Caco-2 (cell line): Measurements from ENCODE around the gene THEMIS2. TPM values are rescaled to one million over a fixed set of nuclear protein-coding genes. Genes with fewer than 3 reads are reported as not detected.

Source experiments
- BruUV-seq: library from RNA; stranded (reverse); fragments of 400-500 nt; replicated peaks from 2 replicates; lab custom pipeline; 2021; lab: Mats Ljungman, UMichigan
- CTCF ChIA-PET: fragments of 300-600 bp; sonication (Branson Sonifier 250); formaldehyde crosslinking; loops from one replicate; lab custom pipeline; 2022; ENCODE audit warnings: antibody characterized with exemption; lab: Charles Lee
- POLR2A ChIA-PET: fragments of 300-600 bp; sonication (Branson Sonifier 250); formaldehyde crosslinking; loops from one replicate; lab custom pipeline; 2022; ENCODE audit warnings: antibody characterized with exemption; lab: Charles Lee
- DNase-seq, 2 experiments: peaks; one replicate each; pipeline versions ENCODE4 v3.0.0 to v3.0.0-alpha.2; 2020 to 2022
- H3K27me3 ChIP-seq: replicated peaks from 2 replicates; pipeline ENCODE4 v1.6.0; 2011; ENCODE audit warnings: low read length; ENCODE audit not compliant: control insufficient read depth, insufficient read depth
- H3K36me3 ChIP-seq: 2 replicates; pipeline ENCODE4 v1.5.1; 2011; ENCODE audit warnings: low read length; ENCODE audit not compliant: control insufficient read depth, insufficient read depth
- H3K4me1 ChIP-seq: fragments of 250-450 bp; sonication (Bioruptor Pico); 2 replicates; pipeline ENCODE4 v1.5.1; 2020; ENCODE audit warnings: mild to moderate bottlenecking
- H3K4me3 ChIP-seq: 2 replicates; pipeline ENCODE4 v1.5.1; 2011; ENCODE audit warnings: low read depth, mild to moderate bottlenecking, control low read depth, low read length
- H3K9me3 ChIP-seq: fragments of 250-450 bp; sonication (Bioruptor Pico); 2 replicates; pipeline ENCODE4 v1.5.1; 2020; ENCODE audit warnings: mild to moderate bottlenecking, moderate library complexity
- H3K27ac Mint-ChIP-seq: one replicate; pipeline ENCODE4 v1.8.0; 2022; ENCODE audit warnings: mixed read lengths; ENCODE audit not compliant: unreplicated experiment
- H3K27me3 Mint-ChIP-seq: one replicate; pipeline ENCODE4 v1.8.0; 2022; ENCODE audit warnings: mixed read lengths; ENCODE audit not compliant: insufficient read depth, unreplicated experiment
- H3K36me3 Mint-ChIP-seq: one replicate; pipeline ENCODE4 v1.8.0; 2022; ENCODE audit warnings: mild to moderate bottlenecking, mixed read lengths; ENCODE audit not compliant: insufficient read depth, unreplicated experiment
- H3K4me1 Mint-ChIP-seq: one replicate; pipeline ENCODE4 v1.8.0; 2022; ENCODE audit warnings: low read depth, mixed read lengths; ENCODE audit not compliant: unreplicated experiment
- H3K4me3 Mint-ChIP-seq: one replicate; pipeline ENCODE4 v1.8.0; 2022; ENCODE audit warnings: mild to moderate bottlenecking, moderate library complexity, mixed read lengths; ENCODE audit not compliant: unreplicated experiment
- H3K9me3 Mint-ChIP-seq: one replicate; pipeline ENCODE4 v1.8.0; 2022; ENCODE audit warnings: mixed read lengths; ENCODE audit not compliant: unreplicated experiment
- CTCF ChIP-seq, 2 experiments: fragments of 200-600 bp in 1 of 2; IDR thresholded peaks; 1 replicate in 1 of 2; 2 replicates in 1 of 2; pipeline versions ENCODE4 v1.5.1 to v1.8.0; 2011 to 2022; ENCODE audit warnings: antibody characterized with exemption in 1 of 2, control low read depth in 1 of 2, inconsistent platforms in 1 of 2, low read depth in 1 of 2, low read length in 1 of 2, mild to moderate bottlenecking in 1 of 2, moderate library complexity in 1 of 2; ENCODE audit not compliant: insufficient read depth in 1 of 2, severe bottlenecking in 1 of 2, unreplicated experiment in 1 of 2
- intact Hi-C: fragments of 100-400 bp; cut with micrococcal nuclease; formaldehyde crosslinking; loops from one replicate; pipeline ENCODE4 v1.10.0; 2022; ENCODE audit not compliant: unreplicated experiment
- total RNA-seq: library from RNA; stranded (reverse); gene quantifications from 2 replicates; pipeline ENCODE4 v1.2.3, GENCODE V29; 2022

Gene THEMIS2
- total RNA-seq, 1 experiment from 2014 or later = 0.59 TPM

GRCh38 chr1:27912429-27912828 is 40.1 kb downstream of the THEMIS2 start:
- intact Hi-C loops = no loop called here
- Histone ChIP-seq H3K9me3 (no peaks in the 10 kb centered on the region), H3K27me3 (no peaks in the 10 kb centered on the region), H3K36me3 (no peaks in the 10 kb centered on the region; the same call in 1 of the 2 replicates), H3K4me1 (no peaks in the 10 kb centered on the region), H3K4me3 (no peak overlapping the region)
- no peak for TF ChIP-seq CTCF (IDR thresholded peaks at IDR 0.05; ENCODE audit: insufficient read depth in 1 of 2, low read depth in 1 of 2, low read length in 1 of 2, severe bottlenecking in 1 of 2, unreplicated experiment in 1 of 2)
- H3K36me3 Mint-ChIP-seq = peaks cover 44% of the 10 kb centered on the region
- POLR2A ChIA-PET = no interaction called here
- H3K4me3 Mint-ChIP-seq = no peak overlapping the region
- DNase-seq = no peak
- CTCF ChIA-PET = no interaction called here
- BruUV-seq = TSS peak; percentile 9
- no peaks in the 10 kb centered on the region for H3K4me1 Mint-ChIP-seq
- no peaks in the 10 kb centered on the region for H3K9me3 Mint-ChIP-seq
- H3K27me3 Mint-ChIP-seq = no peaks in the 10 kb centered on the region
- H3K27ac Mint-ChIP-seq = no peak overlapping the region

- DNase-seq = no peak
- Mint-ChIP-seq H3K27ac (peak overlapping the region; percentile 91), H3K36me3 (peaks cover 26% of the 10 kb centered on the region), H3K9me3 (no peaks in the 10 kb centered on the region), H3K27me3 (no peaks in the 10 kb centered on the region), H3K4me3 (peak overlapping the region; percentile 93), H3K4me1 (no peaks in the 10 kb centered on the region)
- ChIA-PET POLR2A (no interaction called here), CTCF (no interaction called here)
- no peaks in the 10 kb centered on the region for H3K4me1 ChIP-seq
- no peaks in the 10 kb centered on the region for H3K27me3 ChIP-seq
- no peaks in the 10 kb centered on the region; the same call in 1 of the 2 replicates for H3K36me3 ChIP-seq
- intact Hi-C loops = no loop called here
- no peaks in the 10 kb centered on the region for H3K9me3 ChIP-seq
- TSS peak; percentile 99 for BruUV-seq
- no peak for TF ChIP-seq CTCF (IDR thresholded peaks at IDR 0.05; ENCODE audit: insufficient read depth in 1 of 2, low read depth in 1 of 2, low read length in 1 of 2, severe bottlenecking in 1 of 2, unreplicated experiment in 1 of 2)
- H3K4me3 ChIP-seq = peak overlapping the region; percentile 41
These were observed 42.8 kb downstream of the THEMIS2 start for GRCh38 chr1:27915082-27915575.

- H3K36me3 ChIP-seq = no peaks in the 10 kb centered on the region
- H3K4me1 Mint-ChIP-seq = no peaks in the 10 kb centered on the region
- H3K36me3 Mint-ChIP-seq = no peaks in the 10 kb centered on the region
- CTCF ChIA-PET = no interaction called here
- intact Hi-C loops = no loop called here
- H3K27me3 ChIP-seq = no peaks in the 10 kb centered on the region
- no peak overlapping the region for H3K4me3 ChIP-seq
- no peak for TF ChIP-seq CTCF (IDR thresholded peaks at IDR 0.05; ENCODE audit: insufficient read depth in 1 of 2, low read depth in 1 of 2, low read length in 1 of 2, severe bottlenecking in 1 of 2, unreplicated experiment in 1 of 2)
- no peak overlapping the region for H3K4me3 Mint-ChIP-seq
- POLR2A ChIA-PET = no interaction called here
- no TSS peak for BruUV-seq
- no peaks in the 10 kb centered on the region for H3K9me3 ChIP-seq
- H3K27me3 Mint-ChIP-seq = no peaks in the 10 kb centered on the region
- no peak for DNase-seq
- H3K9me3 Mint-ChIP-seq = no peaks in the 10 kb centered on the region
- no peaks in the 10 kb centered on the region for H3K4me1 ChIP-seq
- no peak overlapping the region for H3K27ac Mint-ChIP-seq
These were observed 49.9 kb downstream of the THEMIS2 start for GRCh38 chr1:27922272-27922671.
